ENCODE results near the gene FIGN. TPM values are rescaled to one million over a fixed set of nuclear protein-coding genes. Genes with fewer than 3 reads are reported as not detected.
A peak's percentile ranks its signal among the peaks of the same experiment; 100 is the strongest.

The FIGN gene
- total RNA-seq, 1 experiment from 2014 or later = 19.4 TPM

DNA sequence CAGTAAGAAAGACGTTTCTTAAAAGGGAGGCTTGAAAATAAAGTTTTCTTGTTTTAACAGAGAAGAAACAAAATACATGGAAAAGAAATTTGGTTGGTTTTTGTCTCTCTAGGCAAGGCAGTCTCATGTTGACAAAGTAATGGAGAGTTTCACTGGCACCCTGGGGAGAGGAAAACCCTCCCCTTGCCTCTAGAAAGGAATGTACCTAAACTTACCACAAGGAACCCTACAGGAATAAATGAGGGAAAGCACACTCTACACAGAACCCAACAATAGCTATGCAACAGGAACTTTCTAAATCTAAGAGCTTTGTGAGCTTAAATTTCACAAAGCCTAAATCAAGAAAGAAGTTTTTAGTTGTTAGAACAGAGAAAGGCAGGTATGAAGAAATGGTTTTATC, 37.0 kb downstream of the FIGN start:
- Mint-ChIP-seq H3K27ac (peak overlapping the region; percentile 96), H3K9me3 (no peaks in the 10 kb centered on the region), H3K4me3 (no peak overlapping the region), H3K36me3 (no peaks in the 10 kb centered on the region), H3K4me1 (peaks cover 79% of the 10 kb centered on the region), H3K27me3 (ENCODE audit: low read depth) (no peaks in the 10 kb centered on the region)
- TF ChIP-seq TEAD1 (CRISPR knock-in tag; IDR thresholded peaks at IDR 0.05) (0 out of 2 replicates have a peak, but pooled peaks have one; percentile 18), ZNF423 (CRISPR knock-in tag; IDR thresholded peaks at IDR 0.05) (0 out of 2 replicates have a peak, but pooled peaks have one; percentile 13), SMAD4 (CRISPR knock-in tag; IDR thresholded peaks at IDR 0.05) (no peak)
- peak; percentile 67 for DNase-seq (ENCODE audit: low spot score)
- POLR2A ChIA-PET = interaction anchor here (0.9 kb wide), 1 partner anchor 37 kb away, joined by 3 read pairs; the partner anchor contains the start of gene FIGN
- peak; percentile 93 for ATAC-seq
- CTCF ChIA-PET = interaction anchor here (1.0 kb wide), 1 partner anchor 106 kb away, joined by 3 read pairs; no protein-coding TSS in a partner anchor

- Mint-ChIP-seq H3K4me1 (peaks cover 77% of the 10 kb centered on the region), H3K27ac (peak overlapping the region; percentile 96), H3K4me3 (peak overlapping the region; percentile 16; the same call in 1 of the 2 replicates), H3K27me3 (ENCODE audit: low read depth) (no peaks in the 10 kb centered on the region), H3K36me3 (no peaks in the 10 kb centered on the region), H3K9me3 (no peaks in the 10 kb centered on the region)
- CTCF ChIA-PET = no interaction called here
- DNase-seq (ENCODE audit: low spot score) (peak; percentile 16), ATAC-seq (peak; percentile 50)
- POLR2A ChIA-PET = no interaction called here
- TF ChIP-seq GABPB1 (CRISPR knock-in tag; IDR thresholded peaks at IDR 0.05) = no peak
- TF ChIP-seq, protein P1, sequence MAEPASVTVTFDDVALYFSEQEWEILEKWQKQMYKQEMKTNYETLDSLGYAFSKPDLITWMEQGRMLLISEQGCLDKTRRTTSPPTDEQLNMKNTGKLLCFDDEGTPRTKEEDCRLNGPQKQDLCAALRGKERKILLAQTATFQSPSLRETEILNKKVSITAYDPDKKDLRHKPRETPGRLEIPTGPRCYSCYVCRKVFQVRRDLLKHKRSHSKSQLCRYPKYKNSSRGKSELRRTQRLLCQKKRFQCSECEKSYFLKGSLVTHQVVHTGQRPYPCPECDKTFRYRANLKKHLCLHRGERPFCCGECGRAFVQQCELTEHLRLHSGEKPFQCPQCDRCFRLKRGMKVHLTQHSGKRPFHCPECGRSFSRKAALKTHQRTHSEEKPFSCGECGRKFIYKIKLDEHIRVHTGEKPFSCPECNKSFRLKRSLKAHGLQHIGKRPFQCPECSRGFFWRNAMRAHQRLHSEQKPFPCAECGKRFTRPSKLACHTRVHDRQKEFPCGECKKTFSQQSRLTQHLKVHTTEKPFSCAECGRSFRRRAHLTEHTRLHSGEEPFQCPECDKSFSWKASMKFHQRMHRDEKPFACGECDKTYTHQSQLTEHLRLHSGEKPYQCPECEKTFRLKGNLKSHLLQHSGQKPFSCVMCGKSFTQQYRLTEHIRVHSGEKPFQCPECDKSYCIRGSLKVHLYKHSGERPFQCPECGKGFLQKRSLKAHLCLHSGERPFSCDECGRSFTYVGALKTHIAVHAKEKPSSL (CRISPR knock-in tag; conservative IDR thresholded peaks at IDR 0.05) = no peak
- no peak for TF ChIP-seq RORB (CRISPR knock-in tag; IDR thresholded peaks at IDR 0.05)
- TF ChIP-seq ZNF317 (CRISPR knock-in tag; IDR thresholded peaks at IDR 0.05; ENCODE audit: borderline replicate concordance, low read depth) = no peak
- no peak for TF ChIP-seq ETV6 (CRISPR knock-in tag; IDR thresholded peaks at IDR 0.05)
- no peak for TF ChIP-seq NR3C1 (CRISPR knock-in tag; conservative IDR thresholded peaks at IDR 0.05; ENCODE audit: low read depth)
- TF ChIP-seq ZNF232 (CRISPR knock-in tag; IDR thresholded peaks at IDR 0.05) = no peak
- no peak for TF ChIP-seq JAZF1 (CRISPR knock-in tag; IDR thresholded peaks at IDR 0.05)
- no peak for TF ChIP-seq PRRX2 (CRISPR knock-in tag; IDR thresholded peaks at IDR 0.05)
- no peak for TF ChIP-seq NFE2L1 (CRISPR knock-in tag; IDR thresholded peaks at IDR 0.05)
- TF ChIP-seq SMAD3 (CRISPR knock-in tag; IDR thresholded peaks at IDR 0.05; ENCODE audit: borderline replicate concordance) = no peak
- no peak for TF ChIP-seq JUN (CRISPR knock-in tag; IDR thresholded peaks at IDR 0.05)
- TF ChIP-seq, protein P2, sequence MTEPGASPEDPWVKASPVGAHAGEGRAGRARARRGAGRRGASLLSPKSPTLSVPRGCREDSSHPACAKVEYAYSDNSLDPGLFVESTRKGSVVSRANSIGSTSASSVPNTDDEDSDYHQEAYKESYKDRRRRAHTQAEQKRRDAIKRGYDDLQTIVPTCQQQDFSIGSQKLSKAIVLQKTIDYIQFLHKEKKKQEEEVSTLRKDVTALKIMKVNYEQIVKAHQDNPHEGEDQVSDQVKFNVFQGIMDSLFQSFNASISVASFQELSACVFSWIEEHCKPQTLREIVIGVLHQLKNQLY (CRISPR knock-in tag; IDR thresholded peaks at IDR 0.05) = no peak
- TF ChIP-seq ZNF219 (CRISPR knock-in tag; IDR thresholded peaks at IDR 0.05; ENCODE audit: borderline replicate concordance) = no peak
These were observed 37.8 kb downstream of the FIGN start for GRCh38 chr2:163697846-163698637.

- H3K27me3 Mint-ChIP-seq (ENCODE audit: low read depth) = no peaks in the 10 kb centered on the region
- no peaks in the 10 kb centered on the region for H3K9me3 Mint-ChIP-seq
- ATAC-seq = no peak
- H3K27ac Mint-ChIP-seq = peak overlapping the region; percentile 35; the same call in 1 of the 2 replicates
- ChIA-PET POLR2A (no interaction called here), CTCF (no interaction called here)
- H3K36me3 Mint-ChIP-seq = no peaks in the 10 kb centered on the region
- H3K4me1 Mint-ChIP-seq = peaks cover 77% of the 10 kb centered on the region
- H3K4me3 Mint-ChIP-seq = no peak overlapping the region
- no peak for DNase-seq (ENCODE audit: low spot score)
- TF ChIP-seq ZNF232 (CRISPR knock-in tag; IDR thresholded peaks at IDR 0.05) (no peak), ZNF671 (CRISPR knock-in tag; IDR thresholded peaks at IDR 0.05) (no peak), SP1 (CRISPR knock-in tag; conservative IDR thresholded peaks at IDR 0.05) (no peak), NR2C2 (CRISPR knock-in tag; IDR thresholded peaks at IDR 0.05) (no peak), ZNF219 (CRISPR knock-in tag; IDR thresholded peaks at IDR 0.05; ENCODE audit: borderline replicate concordance) (no peak), CTCF (IDR thresholded peaks at IDR 0.05) (no peak), NFYB (CRISPR knock-in tag; conservative IDR thresholded peaks at IDR 0.05; ENCODE audit: low read depth) (no peak), ESRRA (CRISPR knock-in tag; IDR thresholded peaks at IDR 0.05; ENCODE audit: borderline replicate concordance) (no peak), OVOL2 (CRISPR knock-in tag; IDR thresholded peaks at IDR 0.05; ENCODE audit: borderline replicate concordance) (no peak), RORB (CRISPR knock-in tag; IDR thresholded peaks at IDR 0.05) (no peak)
- TF ChIP-seq, protein P3, sequence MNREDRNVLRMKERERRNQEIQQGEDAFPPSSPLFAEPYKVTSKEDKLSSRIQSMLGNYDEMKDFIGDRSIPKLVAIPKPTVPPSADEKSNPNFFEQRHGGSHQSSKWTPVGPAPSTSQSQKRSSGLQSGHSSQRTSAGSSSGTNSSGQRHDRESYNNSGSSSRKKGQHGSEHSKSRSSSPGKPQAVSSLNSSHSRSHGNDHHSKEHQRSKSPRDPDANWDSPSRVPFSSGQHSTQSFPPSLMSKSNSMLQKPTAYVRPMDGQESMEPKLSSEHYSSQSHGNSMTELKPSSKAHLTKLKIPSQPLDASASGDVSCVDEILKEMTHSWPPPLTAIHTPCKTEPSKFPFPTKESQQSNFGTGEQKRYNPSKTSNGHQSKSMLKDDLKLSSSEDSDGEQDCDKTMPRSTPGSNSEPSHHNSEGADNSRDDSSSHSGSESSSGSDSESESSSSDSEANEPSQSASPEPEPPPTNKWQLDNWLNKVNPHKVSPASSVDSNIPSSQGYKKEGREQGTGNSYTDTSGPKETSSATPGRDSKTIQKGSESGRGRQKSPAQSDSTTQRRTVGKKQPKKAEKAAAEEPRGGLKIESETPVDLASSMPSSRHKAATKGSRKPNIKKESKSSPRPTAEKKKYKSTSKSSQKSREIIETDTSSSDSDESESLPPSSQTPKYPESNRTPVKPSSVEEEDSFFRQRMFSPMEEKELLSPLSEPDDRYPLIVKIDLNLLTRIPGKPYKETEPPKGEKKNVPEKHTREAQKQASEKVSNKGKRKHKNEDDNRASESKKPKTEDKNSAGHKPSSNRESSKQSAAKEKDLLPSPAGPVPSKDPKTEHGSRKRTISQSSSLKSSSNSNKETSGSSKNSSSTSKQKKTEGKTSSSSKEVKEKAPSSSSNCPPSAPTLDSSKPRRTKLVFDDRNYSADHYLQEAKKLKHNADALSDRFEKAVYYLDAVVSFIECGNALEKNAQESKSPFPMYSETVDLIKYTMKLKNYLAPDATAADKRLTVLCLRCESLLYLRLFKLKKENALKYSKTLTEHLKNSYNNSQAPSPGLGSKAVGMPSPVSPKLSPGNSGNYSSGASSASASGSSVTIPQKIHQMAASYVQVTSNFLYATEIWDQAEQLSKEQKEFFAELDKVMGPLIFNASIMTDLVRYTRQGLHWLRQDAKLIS (CRISPR knock-in tag; IDR thresholded peaks at IDR 0.05; ENCODE audit: borderline replicate concordance) = no peak
These were observed 38.4 kb downstream of the FIGN start for GRCh38 chr2:163697429-163697828.
